GM12878 (cell line): Measurements from ENCODE around the gene CA14. TPM values are rescaled to one million over a fixed set of nuclear protein-coding genes. Genes with fewer than 3 reads are reported as not detected.

Source experiments
- ATF3 ChIP-seq: IDR thresholded peaks from 2 replicates; pipeline ENCODE4 v1.6.1; 2011; ENCODE audit warnings: low read depth, mild to moderate bottlenecking, low read length, moderate library complexity, borderline replicate concordance; ENCODE audit errors: extremely low read depth
- RFX5 ChIP-seq: IDR thresholded peaks from 2 replicates; pipeline ENCODE4 v1.6.1; 2011; ENCODE audit warnings: low read depth, low read length, improper control_type of control experiment
- WRNIP1 ChIP-seq: IDR thresholded peaks from 2 replicates; pipeline ENCODE4 v1.6.1; 2011; ENCODE audit warnings: low read depth, low read length, improper control_type of control experiment, borderline replicate concordance
- ZBTB40 ChIP-seq: fragments of 450-650 bp; IDR thresholded peaks from 2 replicates; pipeline ENCODE4 v1.6.1; 2016; ENCODE audit warnings: mild to moderate bottlenecking, moderate library complexity, borderline replicate concordance
- ZNF592 ChIP-seq: fragments of 450-650 bp; IDR thresholded peaks from 2 replicates; pipeline ENCODE4 v1.6.1; 2017; ENCODE audit warnings: mild to moderate bottlenecking, moderate library complexity
- polyA plus RNA-seq, 11 experiments: library from polyadenylated mRNA; depleted of rRNA in 4 of 11; unstranded in 6 of 11; stranded (reverse) in 5 of 11; fragments of >200 nt; fragmentation: Nextera tagmentation in 4 of 11; fragmentation: Illumina TruSeq in 1 of 11; extraction: Ambion mirVana in 4 of 11; extraction: Trizol in 1 of 11; gene quantifications; 1 replicate in 1 of 11; 2 replicates in 10 of 11; pipeline versions ENCODE4 v1.2.1 to v1.2.3, GENCODE V29; 2011 to 2016; ENCODE audit warnings: inconsistent platforms in 2 of 11, missing spikeins in 2 of 11, low read depth in 1 of 11
- total RNA-seq, 4 experiments: library from RNA; depleted of rRNA in 3 of 4; stranded (reverse); fragments of >200 nt in 3 of 4; fragmentation: Illumina TruSeq in 1 of 4; extraction: Trizol in 1 of 4; gene quantifications; 2 replicates each; pipeline versions ENCODE4 v1.2.1 to v1.2.3, GENCODE V29; 2013 to 2021

Gene CA14
- total and polyA plus RNA-seq, 10 of the 15 experiments (the other 5 are each of a cell fraction or from before 2014, with no cell fraction given) = 0.11 to 0.35 (median 0.29) TPM; not detected in 6

GRCh38 chr1:150237746-150238145, 19.8 kb upstream of the CA14 start (continued):
- no peak for TF ChIP-seq ATF3
- no peak for TF ChIP-seq RFX5
- no peak for TF ChIP-seq WRNIP1
- TF ChIP-seq ZBTB40 = no peak
- TF ChIP-seq ZNF592 = no peak
